ENCODE measurements around the gene ALDH1A2. TPM values are rescaled to one million over a fixed set of nuclear protein-coding genes. Genes with fewer than 3 reads are reported as not detected.
"Not testable (repeated sequence)": the region's sequence is repeated elsewhere in the genome, so short reads cannot be mapped to it uniquely, and the experiment has no call there.

The ALDH1A2 gene
- total RNA-seq, 1 donor from 2014 or later, result 7.5 TPM

DNA sequence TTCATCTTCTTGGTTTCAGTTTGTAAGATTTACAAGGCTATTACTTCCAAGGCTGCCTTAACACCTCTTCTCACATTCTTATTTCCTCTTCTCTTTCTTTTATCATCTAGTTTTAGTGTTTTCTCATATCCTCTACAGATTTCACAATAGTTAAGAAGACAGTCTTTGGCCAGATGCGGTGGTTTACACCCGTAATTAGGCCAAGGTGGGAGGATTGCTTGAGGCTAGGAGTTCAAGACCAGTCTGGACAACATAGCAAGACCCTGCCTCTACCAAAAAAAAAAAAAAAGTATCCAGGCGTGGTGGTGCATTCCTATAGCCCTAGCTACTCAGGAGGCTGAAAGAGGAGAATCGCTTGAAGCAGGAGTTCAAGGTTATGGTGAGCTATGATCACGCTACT, 3.5 kb upstream of the ALDH1A2 start:
- DNase-seq (ENCODE audit: low spot score), result no peak

DNA sequence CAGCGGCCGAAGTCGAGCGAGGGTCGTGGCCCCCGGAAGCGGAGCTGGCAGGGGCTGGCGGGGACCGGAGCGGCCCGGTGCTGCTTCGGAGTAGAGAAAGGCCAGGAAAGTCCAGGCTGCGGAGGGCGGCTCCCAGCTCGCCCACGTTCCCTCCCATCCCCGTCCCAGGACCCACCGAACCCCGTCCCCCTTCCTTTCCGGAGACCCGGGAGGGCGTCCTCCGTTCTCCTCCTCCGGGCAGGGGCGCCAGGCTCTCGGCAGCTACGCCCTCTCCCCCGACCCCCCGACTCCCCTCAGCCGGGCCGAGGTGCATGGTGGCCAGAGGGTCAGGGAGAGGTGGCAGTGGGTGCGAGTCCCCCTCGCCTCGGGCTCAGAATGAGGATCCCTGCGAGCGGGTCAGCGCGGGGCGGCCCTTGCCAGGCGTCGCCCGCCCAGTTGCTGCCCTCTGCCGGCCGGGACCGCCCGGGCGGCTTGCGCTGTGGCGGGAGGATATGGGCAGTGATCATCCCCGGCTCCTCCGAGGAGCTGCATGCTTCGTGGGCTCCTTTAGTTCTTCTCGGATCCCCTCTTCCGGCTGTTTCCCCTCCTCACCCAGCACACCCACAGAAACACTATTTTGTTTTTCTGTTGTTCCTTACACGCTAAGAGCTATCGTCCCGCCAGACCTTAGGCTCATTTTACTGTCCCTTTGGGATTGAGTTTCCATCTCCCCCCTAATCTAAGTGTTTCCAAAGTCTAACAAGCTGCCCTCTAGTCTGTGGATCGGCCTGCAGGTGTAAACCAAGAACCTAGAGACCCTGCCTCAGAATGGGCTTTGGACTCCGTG, 744 bp upstream of the ALDH1A2 start:
- peak; percentile 94 for DNase-seq (ENCODE audit: low spot score)

DNA sequence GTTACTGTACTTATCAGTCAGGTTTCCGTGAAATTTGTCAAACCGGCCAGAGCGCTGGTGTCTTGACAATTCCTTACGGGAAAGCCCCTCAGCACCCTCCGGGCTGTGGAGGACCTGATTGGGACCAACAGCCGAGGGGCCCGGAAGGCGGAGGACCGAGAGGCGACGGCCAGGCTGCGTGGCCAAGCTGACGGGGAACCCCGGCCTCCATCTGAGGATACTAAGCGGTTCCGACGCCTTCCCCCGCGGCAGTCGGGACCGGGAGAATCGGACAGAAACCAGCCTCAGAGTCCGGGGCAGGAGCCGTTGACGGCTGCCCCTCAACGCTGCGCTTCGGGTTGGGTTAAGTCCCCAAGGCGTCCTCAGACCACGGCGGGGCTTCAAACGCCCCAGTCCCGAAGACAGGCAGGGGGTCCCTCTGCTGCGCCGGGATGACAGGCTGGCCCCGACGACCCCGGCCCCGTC, 499 bp downstream of the ALDH1A2 start:
- no peak for DNase-seq (ENCODE audit: low spot score)

DNA sequence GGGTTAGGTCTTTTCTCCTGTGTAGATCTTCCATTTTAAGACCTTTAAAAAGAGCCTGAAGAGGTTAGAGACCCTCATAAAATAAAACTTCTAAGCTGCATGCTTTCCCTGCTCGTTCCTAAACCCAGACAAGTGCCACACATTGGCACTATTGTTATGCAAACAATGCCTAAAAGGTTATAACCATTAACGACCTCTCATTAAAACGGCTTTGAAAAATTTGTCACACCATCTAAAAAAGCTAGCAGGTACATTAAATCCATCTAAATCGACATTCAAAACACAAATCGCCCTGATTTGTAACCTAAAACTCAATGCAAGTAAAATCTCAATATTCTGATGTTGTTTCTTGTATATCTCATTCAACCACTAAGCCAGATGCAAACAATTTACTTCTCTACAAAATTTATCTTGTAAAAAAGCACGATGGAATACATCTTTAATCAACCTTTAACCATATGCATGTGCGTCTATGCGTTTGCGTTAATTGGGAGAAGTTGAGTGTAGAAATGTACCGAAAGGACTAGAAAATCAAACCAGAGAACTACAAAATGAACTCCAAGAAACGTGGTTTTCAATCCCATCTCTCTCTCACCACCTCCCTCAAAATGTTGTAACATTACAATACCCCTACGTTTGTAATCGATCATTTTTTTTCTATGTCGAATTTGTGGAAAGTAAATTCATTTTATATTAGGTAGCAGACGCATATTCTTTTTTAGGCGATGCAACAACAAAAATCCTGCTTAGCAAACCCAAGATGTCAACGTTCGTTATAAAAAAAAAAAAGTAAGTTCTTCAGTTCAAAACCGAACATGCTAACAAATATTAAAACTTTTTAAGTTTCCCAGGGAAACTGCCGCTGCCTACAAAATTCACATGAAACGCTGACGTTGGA, 1.2 kb downstream of the ALDH1A2 start:
- no peak for DNase-seq (ENCODE audit: low spot score)

DNA sequence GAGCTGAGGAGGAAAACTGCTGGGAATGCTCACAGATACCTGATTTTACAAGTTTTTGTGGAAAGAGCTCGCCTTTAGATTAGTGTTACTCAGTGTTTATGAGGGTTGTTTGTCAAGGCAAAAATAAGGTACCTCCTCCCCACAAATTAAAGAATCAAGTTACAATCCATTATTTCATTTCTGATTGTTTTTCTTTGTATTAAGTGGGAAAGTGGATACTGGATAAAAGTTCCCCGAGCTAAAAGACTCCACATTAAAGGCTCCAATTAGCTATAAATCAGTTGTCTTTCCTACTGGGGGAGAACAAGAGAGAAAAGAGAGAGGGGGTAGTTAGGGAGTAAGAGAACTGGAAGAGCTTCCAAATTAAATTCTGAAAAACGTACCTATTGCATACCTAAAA, 1.9 kb downstream of the ALDH1A2 start:
- DNase-seq (ENCODE audit: low spot score), result no peak

DNA sequence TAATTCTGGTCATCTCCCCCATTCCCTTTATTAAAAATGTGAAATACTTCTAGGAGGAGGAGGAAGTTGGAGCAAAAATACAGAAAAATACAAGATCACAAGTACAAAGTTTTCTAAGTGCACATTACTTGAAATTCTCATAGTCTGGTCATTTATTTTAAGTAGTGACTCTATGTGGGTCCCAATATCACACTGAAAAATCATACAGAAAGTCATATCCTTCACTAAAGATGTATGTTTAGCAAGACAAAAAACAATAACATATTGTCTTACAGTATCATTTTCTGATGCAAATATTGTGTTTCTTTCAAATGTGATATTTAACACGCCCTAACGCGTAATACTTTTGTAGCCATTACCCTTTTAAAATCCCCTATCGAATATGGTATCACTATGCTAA, 2.5 kb downstream of the ALDH1A2 start:
- no peak for DNase-seq (ENCODE audit: low spot score)

DNA sequence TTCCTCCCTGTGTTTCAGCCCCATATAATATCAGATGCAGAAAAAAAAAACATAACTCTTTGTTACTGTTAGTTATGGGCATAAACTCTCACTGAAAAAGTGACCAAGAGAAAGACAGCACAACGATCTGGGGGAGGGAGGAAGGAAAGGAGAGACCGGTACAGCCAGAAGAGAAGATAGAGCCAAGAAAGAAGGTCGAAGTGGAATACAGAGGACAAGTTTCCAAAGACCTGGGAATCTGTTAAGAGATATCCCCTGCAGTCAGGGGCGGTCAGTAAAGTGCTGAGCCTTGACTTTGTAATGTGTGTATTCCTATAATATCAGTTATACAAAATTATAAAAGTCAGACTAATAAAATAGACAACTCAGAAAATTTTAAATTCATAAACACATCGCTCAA, 3.3 kb downstream of the ALDH1A2 start:
- no peak for DNase-seq (ENCODE audit: low spot score)

DNA sequence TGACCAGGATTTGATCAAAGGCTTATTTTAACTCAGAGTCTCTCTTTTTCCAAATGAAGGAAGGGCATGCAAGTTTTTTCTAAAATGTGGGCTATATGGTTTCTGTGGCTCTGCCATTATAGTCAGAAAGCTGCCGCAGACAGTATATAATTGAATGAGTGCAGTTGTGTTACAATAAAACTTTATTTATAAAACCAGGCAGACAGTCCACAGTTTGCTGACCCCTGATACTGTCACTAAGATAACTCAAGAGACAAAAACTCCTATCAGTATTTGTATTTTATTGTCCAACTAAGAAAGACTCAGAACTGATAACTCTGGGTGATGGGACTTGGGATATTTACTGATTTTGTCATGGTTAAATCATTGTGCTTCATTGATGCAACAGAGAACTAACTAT, 4.9 kb downstream of the ALDH1A2 start:
- DNase-seq (ENCODE audit: low spot score), result no peak

DNA sequence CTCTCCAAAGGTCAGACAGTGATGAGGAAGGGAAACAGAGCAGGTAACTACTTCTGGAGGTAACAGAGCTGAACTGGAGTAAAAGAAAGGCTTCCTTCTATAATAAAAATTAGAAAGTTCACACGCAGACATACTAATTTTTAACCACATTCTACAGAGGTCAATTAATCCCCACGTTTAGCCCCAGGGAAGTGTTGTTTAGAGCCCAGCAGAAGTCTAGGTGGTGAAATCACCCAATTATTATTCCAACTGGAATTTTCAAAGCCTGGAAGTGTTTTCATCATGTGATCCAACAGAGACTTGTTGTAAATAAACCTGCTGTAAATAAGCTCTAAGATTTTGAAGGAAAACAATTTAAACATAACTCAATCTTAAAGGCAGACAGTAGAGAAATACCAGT, 6.8 kb downstream of the ALDH1A2 start:
- DNase-seq (ENCODE audit: low spot score), result no peak

DNA sequence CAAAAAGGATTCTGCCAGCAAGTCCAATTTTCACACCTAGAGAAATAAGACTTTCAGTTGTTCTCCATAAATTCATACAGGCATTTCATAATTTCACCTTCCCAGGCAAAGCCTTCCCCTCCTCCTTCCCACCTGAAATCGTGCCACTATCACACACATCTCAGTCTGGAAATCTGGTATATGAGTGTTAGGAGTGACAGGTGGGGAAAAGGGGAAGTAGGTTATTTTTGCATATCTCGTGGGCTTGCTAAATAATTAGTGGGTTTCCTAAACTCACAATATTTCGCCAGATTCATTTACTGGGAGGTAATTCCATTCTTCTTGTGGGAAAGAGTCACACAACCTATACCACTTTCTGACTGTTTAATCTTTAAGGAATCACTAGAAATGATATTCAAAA, 7.4 kb downstream of the ALDH1A2 start:
- DNase-seq (ENCODE audit: low spot score), result no peak

DNA sequence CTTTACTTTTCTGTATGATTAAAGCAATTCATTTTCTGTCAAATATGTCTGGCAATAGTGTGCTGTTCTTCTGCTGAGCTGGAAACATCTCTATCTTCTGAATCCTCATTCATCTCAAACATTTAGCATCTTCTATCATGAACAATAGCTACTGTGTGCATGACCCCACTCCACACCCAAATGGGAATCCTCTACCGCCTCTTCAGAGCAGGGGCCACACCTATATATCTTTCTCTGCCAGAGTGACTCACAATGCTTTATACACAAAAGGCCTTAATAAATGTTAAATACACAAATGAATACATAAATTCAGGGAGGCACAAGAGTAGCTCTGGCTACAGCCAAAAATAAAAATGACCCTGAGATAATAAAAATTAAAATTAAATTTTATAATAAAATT, 8.0 kb downstream of the ALDH1A2 start:
- DNase-seq (ENCODE audit: low spot score), result no peak

DNA sequence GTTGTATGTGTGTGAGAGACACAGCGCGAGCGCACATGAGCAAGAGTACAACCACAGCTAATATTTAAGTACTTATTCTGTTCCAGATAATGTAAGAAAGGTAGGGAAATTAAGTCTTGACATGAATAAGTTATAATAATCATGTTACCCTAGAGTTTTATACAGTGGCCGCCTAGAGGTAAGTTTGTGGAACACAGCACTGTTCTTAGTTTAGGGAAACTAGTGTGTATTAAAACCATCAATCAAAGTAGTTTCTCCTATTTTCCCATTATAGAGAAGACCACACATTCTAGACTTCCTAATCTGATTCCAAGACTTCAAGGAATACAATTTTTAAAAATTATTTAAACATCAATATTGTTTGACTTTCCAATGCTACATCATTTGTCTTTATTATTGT, 9.5 kb downstream of the ALDH1A2 start:
- DNase-seq (ENCODE audit: low spot score), result no peak

DNA sequence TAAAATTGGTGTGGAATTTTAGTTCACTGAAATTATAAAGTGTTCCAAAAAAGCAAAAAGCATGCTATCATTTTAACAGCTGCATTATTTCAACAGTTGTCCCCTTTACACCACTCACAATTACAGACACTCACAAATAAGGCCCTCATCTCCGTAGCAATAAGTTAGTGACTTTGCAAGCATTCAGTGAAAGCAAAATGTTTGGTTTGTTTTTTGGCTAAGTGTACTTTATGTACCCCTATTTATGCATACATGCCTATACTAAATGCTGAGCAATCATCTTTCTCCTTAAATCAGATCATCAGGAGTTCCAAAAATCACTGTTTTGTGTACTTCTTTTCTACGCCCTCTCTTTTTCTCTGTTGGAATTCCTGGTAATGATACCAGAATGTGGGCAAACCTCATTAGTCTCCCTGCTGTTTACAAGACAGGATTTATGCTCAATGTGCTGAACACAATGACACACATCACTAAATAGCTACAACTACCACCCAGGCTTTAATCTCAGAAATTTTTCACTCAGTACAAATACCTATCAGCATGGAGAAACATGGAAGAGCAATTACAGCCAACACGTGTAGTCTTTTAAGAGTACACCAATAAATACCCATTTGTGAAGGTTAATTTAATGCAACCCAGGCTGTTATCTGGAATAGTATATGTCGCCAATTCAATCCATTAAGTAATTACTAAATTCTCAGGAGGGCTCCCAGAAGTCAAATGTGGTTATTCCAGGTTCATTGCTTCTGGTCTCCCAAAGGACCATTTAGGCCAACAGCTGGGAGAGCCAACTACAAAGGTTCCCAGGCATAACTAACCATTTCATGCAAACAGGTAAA, 12.0 kb downstream of the ALDH1A2 start:
- DNase-seq (ENCODE audit: low spot score), result no peak

DNA sequence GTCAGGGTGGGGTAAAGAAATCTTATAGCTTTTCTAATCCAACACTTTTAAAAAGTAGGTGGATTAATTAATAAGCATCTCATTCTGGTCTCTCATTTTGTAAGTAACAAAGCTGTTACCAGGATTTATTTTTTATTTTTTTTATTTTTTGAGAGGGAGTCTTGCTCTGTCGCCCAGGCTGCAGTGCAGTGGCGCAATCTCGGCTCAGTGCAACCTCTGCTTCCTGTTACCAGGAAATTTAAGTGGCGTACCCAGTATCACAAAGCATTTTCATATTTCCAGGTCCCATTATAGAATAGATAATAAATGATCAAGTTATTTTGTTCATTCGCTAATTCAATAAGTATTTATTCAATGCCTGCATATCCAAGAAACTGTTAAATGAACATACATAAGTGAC, 13.2 kb downstream of the ALDH1A2 start:
- no peak for DNase-seq (ENCODE audit: low spot score)

DNA sequence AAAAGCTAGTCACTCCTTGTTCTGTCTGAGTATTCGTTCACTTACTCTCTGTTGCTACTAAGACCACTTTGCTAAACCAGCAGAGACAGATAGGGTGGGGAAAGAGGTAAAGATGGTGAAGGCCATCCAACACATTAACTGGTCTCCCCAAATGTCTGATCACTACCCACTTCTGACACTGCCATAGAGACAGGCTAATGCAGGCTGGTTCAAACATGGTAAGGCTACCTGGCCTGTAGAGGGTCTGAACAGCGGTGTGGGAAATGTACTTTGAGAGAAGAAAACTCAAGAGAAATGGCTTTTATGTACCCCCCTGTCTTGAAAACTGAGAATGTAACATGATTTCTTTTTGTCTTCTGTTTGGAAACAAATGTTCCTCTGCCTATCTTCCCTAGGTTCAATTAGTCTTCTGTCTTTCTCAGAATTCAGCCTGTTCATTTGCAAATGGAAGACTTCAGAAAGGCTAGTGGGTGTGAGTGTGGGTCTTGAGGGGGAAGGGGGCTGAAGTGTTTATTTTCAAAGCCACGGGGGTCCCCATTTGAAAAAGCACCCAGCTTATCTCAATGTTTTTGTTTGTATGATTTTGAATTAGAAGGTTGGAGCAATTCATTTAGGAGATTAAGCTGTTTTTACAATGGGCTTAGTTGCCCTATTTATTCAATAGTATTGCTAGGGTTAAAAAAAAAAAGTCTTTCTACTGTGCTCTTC, 15.8 kb downstream of the ALDH1A2 start:
- DNase-seq (ENCODE audit: low spot score), result no peak

DNA sequence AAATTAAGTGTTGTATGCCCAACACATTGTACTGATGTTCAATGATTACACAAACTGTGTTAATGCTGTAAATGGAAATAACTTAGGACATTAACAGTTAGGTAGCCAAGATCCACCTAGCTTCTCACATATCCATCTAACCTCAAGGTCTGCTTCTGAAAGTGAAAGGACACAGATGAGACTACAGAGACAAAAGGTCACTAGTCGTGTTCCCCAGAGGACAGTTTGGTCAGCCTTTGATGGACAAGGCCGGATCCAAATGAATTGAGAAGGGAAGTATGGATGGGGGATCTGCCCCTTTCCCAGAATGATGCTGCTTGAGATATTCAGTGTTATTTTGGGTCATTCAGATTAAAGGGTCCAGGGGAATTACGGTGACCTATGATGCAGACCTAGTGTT, 17.2 kb downstream of the ALDH1A2 start:
- no peak for DNase-seq (ENCODE audit: low spot score)

DNA sequence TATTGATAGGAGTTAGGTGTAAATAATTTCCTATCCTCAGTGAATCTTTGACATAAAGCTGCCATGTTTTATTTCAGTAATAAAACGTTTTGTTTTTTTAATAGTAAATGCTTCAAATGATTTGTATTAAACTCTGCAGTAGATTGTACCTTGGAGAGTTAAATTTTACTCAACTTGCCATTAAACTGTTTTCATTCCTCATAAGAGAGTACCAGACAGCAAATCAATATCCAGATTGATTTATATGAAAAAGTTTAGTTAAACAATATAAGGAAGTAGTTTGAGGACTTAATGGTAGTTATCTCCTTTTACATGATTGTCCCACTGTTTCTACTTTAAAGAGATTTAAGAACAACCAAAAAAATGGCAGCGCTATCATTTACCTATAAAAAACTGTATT, 18.4 kb downstream of the ALDH1A2 start:
- no peak for DNase-seq (ENCODE audit: low spot score)

DNA sequence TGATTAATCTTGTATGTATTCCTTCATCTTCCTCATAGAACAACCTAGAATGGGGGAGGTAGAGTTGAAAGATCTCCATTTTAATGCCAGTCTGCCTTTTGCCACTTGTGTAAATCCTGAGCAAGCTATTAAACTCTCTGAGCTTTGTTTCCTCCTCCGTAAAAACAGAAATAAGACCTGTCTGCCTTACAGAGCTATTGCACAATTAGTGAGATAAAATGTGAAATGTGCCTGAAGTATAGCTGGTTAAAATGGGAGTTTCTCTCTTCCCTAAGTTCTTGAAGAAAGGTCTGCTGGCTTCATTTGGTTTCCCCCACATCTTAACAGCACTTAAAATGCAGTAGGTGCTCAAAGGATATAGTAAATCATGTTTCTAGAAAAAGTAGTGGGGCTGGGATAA, 19.0 kb downstream of the ALDH1A2 start:
- DNase-seq (ENCODE audit: low spot score), result no peak

DNA sequence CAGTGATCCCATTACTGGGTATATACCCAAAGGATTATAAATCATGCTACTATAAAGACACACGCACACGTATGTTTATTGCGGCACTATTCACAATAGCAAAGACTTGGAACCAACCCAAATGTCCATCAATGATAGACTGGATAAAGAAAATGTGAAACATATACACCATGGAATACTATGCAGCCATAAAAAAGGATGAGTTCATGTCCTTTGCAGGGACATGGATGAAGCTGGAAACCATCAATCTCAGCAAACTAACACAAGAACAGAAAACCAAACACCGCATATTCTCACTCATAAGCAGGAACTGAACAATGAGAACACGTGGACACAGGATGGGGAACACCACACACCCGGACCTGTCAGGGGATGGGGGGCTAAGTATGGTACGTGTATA, 20.1 kb downstream of the ALDH1A2 start:
- not testable (repeated sequence) for DNase-seq (ENCODE audit: low spot score)

DNA sequence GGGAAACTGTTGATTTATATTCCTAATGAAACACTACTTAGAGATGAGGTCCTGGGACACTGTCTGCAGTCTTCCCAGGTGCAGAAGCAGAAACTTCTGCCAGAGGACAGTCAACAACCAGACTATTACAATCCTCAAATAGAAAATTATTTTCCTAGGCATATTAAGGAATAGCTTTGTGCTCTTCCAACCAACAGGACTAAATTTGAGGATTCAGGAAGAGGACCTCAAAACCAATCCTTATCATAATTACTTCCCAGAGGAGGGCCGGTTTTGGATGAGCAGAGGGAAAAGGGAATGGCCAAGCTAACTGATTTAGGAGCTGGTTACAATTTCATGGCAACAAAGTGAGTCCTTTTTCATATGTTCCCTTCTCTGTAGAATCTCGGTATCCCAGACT, 21.0 kb downstream of the ALDH1A2 start:
- no peak for DNase-seq (ENCODE audit: low spot score)

All from mesenteric fat pad (tissue), 1 donor.